Bone marrow (tissue), 2 donors: Measurements from ENCODE around the gene DAB1.
"Not testable (repeated sequence)": the region's sequence is repeated elsewhere in the genome, so short reads cannot be mapped to it uniquely, and the experiment has no call there.

ENCODE experiments used
- DNase-seq, 2 donors: peaks; one replicate each; lab custom pipeline; 2025; lab: John Stamatoyannopoulos, UW

The DAB1 gene

DNA sequence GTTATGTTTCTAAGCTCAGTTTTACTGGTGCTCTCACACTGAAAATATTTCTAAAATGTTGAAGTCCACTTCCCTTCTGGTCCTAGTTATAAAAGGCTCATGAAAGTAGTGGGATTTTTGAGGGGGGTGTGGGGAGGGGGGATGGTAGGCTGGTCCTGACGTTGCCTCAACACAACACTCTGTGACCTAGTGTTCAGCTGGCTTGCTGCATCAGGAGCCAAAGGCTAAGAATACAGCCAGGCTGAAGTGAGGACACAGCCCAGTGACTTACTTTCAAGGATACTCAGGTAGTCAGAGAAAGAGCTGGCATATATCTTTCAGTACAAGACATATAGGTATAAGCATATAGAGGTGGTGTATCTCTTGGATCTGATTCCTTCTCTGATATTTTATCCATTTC, 306.1 kb downstream of the DAB1 start:
- DNase-seq = no peak

DNA sequence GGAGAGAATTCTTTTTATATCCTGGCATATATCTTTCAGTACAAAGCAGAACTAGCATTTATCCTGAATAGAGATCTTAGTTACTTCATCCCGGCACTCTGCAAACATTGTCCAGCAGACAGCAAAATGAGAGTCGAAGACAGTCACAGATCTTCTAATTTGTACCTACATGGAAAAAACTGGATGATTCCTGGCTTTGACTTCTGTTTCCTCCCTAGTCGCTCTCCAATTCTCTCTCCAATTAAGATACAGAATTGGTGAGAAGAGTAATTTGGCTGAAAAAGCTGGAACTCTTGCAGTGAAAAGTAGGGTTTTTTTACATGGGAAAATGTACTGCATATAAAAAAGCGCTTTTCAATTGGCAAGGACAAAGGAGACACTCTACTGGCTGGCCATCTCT, 307.0 kb downstream of the DAB1 start:
- no peak for DNase-seq

DNA sequence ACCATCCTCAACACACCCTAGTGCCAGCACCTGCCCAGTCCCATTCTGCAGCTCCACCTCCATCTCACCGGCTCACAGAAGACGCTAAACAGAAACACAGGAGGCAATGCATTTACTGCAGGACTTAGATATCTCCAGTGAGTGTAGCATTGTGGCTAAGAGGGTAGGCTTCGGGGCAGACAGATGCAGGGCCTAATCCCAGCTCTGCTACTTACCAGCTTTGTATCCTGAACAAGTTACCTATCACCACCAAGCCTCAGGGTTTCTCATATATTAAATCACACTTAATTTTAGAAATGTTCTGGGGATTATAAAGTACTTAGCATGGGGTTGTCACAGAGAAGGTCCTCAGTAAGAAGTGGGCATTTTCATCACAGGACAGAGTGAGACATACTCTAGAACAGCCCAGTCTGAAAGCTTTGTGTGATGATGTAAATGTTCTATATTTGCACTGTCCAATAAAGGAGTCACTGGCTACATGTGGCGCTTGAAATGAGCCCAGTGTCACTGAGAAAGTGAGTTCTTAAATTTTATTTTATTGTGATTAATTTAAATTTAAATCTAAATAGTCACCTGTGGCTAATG, 308.7 kb downstream of the DAB1 start:
- no peak for DNase-seq

DNA sequence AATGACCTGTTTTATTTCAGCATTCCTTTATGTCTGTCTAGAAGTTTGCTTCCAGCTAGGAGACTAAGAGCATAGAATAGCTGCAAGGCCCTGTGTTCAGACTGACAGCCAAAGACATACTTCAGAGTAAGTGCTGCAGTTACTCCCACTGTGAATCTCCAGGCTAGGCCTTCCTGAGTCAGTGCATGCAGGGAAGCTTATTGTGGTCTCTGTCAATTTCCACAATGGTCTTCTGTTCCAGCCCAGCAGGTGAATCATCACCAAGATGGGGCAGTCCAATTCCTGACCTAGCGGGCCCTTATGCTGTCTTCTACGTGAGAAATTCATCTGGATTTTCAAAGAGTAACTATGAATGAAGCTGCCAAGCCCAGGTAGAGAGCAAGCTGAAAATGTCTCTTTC, 311.7 kb downstream of the DAB1 start:
- no peak for DNase-seq

DNA sequence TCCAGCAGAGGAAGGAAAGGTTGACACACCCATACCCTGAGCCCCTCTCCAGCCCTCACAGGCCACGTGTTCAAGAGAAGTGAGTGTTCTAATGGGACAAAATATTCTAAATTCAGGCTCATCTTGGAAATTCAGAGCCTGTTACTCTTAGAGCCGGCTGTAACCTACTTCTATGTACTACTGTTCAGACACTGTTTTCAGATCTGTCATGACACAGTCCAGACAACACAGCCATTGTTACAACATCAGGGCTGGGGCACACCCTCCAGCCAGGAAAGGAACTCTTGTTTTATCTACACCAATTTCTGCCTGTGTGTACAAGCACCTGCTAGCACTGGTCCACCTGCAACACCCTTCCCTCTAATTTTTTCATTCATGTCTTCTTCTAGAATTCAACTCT, 312.7 kb downstream of the DAB1 start:
- DNase-seq = no peak

DNA sequence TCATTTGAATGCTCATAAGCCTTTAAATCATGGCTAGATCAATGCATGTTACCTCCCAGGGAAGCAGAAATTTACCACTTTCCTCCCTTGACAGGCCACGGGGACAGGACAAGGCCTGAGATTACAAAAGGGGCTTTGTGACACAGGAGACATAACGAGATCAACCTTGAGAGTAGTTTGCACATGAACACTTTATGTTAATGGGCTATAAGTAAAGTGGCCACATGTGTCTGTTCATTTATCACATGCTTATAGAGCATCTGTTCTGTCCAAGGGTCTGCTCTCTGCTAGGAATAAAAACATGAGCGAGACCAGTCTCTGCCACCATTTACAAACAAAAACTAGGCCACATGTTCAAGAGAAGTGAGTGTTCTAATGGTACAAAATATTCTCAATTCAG, 314.0 kb downstream of the DAB1 start:
- DNase-seq = no peak

DNA sequence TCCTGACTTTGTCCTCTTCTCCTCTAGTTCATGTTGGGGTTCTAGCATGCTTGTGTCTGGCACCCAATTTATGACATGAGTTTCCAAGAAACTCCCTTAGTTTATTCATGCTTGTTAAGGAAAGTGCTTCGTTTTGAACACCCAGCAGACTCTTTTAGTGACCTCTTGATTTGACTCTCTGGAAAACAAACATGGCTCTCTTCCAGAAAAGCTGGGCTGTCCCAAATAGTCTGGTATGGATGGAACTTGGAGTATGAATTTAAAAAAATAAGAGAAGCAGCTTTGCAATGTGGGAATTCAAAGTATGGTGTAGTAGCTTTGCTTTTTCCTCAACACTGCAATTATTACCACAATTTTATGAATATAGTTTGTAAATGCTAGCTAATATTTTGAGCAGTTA, 314.6 kb downstream of the DAB1 start:
- no peak for DNase-seq

DNA sequence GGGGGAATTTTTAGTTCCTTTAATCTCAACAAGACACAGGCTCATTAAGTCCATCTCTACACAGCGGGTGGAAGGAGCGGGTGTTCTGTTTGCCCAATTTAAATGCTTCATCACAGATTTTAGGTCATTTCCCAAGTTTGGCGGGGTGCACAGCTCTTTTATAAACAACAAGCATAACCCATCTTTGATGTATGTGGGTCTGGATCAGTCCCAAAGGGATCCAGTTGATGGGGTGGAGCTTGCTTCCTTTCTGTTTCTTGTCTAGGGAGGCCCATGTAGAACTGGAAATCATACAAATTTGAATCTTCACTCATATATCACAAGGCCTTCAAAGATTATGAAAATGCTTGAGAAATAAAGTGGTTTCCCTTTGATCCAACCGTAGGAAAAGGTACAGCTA, 317.6 kb downstream of the DAB1 start:
- DNase-seq = no peak

DNA sequence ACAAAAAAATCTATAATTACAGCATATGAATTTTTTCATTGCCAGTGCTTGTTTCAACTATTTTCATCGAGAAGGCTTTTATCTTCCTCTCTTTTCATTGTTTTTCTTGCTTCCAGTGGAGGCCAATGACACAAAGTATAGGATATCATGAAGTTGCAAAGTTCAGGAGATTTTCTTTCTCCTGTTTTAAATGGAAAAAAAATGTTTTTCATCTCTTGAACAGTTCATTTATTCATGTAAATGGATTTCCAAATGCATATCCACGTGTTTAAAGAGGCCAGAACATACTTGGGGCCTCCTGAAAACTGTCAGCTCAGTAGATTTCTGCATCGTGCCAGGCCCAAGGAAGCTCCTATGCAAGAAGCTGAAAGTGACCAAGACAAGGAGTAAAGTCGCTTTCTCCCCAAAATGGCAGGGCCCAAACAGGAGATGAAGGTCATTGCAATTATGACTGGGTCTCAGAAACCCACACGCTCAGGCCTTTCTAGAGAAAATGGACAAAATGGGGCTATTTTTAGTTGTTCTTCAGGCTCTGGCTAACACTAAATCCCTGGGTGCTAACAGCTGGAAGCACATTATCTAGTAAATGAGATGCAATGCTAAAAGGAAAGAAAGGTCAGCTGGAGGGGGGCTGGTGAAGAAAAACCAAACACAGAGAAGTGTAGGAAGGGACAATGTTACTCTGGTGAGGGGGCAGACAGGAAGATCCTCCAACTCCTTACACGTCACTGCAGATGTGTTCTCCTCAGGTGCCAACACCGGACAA, 321.1 kb downstream of the DAB1 start:
- no peak for DNase-seq

DNA sequence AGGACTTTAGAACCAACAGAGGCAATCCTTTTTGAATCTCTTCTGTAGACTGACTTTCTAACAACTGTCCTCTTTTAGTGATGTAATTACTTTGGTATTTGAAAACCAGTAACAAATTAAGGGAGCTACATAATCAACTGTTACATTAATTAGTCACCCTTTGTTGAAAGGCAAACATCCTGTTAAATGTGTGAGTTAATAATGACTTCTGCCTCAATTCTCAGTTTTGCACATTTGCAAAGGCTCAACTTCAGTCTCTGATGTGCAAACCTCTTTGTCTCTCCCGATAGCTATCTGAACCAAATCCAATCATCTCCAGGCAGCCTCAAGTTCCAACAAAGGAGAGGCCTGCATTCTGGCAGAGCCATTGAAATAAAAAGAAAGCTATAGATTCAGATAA, 322.7 kb downstream of the DAB1 start:
- no peak for DNase-seq

DNA sequence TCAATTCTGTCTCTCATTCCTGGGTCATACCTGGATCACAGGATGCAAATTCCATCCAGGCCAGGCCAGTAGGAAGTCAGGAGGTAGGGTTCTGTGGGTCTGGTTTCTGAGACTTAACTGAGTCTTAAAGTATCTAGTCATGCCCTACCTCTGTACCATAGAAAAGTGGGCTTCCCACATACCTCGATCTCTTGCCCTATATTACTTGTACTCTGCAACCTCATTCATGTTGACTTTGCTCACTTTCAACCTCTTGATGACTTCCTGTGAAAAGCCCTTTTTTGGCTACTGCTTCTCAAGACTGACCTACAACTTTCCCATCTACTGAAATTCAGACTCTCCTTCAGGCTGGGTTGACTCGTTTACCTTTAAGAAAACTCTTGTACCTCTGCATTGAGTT, 329.1 kb downstream of the DAB1 start:
- no peak for DNase-seq

DNA sequence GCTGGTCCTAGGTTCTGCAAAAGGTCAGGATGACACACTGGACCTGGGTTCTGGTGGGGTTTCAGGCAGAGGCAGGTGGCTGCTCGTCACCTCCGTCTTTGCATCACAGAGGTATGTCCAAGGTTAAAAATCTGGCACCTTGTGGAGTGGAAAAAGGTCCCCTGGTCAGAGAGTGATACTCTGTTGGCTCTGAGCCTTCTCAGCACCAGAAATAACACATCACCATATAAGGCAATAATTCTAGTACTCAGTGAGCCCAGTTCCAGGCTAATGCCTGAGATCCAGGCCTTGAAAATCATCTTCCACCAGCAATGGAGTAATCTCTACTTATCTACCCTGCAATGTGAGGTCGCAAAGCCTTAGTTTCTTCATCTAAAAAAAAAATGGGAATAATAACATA, 330.7 kb downstream of the DAB1 start:
- no peak for DNase-seq

DNA sequence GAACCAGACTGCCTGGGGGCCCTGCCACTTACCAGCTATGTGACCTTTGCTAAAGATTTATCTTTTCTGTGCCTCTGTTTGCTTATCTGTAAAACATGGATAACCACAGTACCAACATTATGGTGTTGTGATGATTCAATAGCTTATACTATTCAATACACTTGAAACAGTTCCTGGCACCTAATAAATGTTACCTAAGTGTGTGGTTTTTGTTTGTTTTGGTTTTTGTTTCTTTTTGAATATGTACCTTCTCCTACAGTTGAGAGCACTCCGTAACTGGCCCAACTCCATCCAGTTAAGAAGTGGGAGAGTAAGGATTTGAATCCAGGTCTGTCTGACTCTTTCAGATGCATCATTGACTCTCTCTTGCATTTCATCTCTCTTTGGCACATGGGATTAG, 332.2 kb downstream of the DAB1 start:
- DNase-seq = no peak

DNA sequence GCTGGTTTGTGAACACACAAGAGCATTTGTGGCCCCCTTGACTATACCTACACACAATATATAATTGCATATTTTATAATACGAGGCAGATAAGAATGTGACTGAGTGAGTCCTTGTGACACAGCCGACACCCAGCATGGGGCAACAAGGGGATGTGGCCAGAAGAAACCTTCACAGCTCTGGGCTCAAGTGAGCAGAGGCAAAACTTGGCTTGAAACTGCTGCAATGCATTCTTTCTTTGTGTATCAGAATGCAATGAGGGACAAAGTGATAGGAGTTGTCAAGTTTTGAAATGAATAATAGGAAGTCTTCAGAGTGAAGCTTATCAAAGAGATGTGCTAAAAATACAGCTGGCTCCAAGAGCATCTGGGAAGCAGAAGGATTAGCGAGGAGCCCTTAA, 334.0 kb downstream of the DAB1 start:
- DNase-seq = no peak

DNA sequence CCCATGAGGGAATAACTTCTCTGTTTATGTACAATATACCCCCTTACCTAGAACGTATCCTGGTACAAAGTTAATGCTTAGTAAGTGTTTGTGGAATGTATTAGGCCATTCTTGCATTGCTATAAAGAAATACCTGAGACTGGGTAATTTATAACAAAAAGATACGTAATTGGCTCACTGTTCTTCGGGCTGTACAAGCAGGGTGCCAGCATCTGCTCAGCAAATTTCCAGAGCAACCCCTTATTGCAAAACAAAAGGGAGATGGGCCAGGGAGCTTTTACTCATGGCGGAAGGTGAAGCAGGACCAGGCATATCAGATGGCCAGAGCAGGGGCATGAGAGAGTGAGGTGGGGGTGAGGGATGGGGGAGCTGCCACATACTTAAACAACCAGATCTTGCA, 334.6 kb downstream of the DAB1 start:
- no peak for DNase-seq

DNA sequence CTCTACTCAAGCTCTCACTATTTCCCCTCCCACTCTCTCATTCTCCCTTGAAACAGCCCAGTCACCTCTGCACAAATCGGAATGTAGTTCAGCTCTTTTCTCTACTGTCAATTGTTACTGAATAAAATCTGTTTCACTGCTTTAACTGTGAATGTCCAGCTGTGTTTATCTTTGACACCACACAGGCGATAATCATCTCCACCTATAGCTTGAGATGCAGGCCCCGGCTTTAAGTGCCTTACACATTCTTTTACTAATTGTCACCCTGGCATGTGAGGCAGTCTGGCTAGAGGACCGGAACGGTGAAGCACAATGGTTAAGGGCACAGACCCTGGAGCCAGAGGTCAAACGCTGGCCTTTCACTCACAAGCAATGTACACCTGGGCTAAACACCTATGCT, 335.2 kb downstream of the DAB1 start:
- DNase-seq = no peak

DNA sequence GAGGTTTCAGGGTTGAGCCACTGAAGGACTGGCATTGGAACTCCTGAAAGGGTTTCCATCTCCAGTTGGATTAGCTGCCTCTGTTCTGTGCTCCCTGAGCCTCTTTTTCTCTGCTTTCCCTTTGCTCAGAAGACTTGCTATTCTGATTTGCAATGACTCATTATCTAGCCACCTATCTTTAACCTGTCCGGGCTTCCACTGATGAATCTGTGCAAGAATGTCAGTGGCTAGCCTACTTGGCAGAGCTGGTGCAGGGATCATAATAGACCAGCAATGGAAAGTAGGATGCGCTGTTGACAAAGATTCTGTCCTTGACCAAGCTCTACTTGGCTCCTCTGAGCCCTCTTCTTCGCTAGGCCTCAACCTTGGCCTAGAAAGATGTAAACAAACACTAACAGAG, 336.2 kb downstream of the DAB1 start:
- DNase-seq = not testable (repeated sequence)

DNA sequence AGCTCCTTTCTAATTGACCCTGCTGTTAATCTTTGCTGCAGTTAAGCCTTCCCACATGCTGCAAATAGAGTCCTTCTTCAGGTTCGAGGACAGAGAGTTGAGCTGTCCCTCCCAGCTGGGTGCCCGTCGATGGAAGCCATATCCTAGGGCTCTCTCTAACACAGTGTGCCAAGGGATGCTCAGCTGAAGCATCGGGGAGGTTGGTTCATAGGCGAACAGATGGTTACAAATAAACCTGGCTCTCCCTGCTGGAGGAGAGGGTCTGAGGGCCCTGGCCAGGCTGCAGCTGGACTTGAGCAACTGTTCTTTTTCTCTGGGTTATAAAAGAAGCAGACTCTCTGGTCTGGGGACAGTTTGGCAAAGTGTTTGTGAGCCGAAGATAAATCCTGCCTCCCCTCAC, 337.7 kb downstream of the DAB1 start:
- no peak for DNase-seq

DNA sequence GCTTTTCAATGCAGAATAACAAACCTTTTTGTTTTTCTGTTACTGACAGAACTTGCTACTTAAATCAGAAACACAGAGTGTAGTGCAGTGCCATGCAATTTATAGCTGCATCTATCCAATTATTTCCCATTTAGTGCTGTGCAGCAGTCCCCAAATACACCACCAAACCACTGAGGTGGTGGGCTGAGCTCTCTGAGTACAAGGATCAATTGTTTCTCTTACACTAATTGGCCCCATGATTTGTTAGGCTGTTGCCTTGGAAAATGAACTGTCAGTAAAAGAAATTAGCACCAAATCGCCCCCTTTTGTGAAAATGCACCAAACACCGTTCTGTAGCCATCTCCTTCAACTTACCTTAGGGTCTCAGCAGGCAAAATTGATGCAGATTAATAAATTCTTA, 339.2 kb downstream of the DAB1 start:
- no peak for DNase-seq

DNA sequence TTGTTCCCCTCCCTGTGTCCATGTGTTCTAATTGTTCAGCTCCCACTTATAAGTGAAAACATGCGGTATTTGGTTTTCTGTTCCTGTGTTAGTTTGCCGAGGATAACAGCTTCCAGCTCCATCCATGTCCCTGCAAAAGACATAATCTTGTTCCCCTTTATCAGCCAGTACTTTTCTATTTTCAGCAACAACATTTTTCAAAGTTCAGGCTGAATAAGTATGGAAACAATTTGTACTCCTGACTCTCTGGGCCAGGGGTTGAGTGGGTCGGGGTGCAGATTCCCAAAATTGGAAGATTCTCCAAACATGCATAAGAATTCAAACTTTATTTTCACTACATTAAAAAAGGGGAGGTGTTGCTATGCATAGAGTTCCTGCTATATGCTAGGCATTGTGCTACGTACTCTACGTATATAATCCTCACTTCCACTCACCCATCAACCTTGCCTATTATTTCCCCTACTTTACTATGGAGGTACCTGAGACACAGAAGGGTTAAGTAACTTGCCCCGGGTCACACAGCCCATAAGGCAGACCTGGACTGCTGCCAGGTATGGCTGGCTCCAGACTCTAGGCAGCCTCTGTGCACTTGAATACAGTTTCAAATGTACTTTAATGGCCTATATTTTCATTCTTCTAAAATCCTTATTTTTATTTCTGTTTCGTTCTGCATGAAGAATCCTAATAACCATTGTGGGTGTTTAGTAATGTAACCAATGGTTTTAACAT, 341.0 kb downstream of the DAB1 start:
- no peak for DNase-seq

DNA sequence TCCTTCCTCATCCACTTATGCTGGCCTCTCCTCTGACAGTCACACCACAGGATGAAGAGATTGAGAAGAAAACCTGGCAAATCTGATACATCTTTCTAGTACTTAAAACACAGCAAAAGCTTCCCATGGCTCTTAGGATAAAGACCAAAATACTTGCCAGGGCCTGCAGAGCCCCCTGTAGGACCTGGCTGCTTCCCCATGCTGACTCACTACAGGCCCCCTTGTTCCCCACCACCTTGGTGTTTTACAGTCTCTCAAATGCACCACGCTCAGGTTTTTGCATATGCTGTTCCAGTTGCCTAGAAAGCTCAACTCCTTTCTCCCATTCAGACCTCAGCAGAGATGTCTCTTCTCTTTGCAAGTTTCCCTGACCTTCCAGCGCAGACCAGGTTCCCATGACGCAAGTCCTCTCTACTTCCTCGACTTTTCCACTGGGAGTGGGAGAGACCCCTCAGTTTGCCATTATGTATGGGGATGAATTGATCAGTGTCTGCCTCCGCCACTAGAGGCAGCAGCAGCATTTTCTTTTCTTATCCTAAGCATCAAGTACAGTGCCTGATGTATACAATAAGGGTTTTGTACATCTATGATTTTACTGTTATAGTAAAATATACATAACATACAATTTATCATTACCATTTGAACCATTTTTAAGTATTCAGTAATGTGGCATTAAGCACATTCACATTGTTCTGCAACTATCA, 344.3 kb downstream of the DAB1 start:
- no peak for DNase-seq

DNA sequence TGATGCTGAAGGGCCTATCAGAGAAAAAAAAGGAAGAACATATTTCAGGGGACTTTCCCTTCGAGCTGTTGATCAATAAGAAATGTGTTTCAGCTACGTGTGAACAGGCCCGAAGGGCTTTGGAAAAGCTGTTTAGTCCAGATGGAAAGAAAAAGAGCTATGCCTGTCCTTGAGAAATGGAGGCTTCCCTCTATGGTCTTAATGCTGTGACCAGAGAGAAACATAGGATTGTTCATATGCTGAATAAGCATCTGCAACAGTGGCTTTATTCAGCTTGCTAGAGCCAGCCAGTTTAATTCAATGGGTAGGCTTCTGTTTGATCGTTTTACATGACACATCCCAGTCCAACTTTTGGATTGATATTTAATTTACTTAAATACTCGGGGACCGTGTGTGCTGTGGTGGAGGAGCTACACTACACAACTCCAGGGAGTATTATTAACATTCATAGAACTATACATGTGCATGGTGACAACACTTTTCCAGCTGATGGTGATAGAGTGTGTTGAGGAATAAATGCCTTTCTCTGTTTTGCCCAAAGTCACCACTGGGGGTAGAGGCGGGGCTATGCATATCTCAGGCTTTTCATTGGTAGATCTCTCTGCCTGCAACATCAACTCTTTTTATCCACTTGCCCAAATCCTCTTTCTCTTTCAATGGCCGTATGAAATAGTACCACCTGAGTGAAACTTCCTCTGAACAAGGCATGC, 351.3 kb downstream of the DAB1 start:
- no peak for DNase-seq
